Psoas muscle (tissue), 8 donors: Measurements from ENCODE around the gene FGB. TPM values are rescaled to one million over a fixed set of nuclear protein-coding genes. Genes with fewer than 3 reads are reported as not detected.

Source experiments
- ATAC-seq, 4 donors: fragments of 200-7000 bp; cut with Tn5 transposase; one replicate each; pipeline ENCODE4 v1.9.1; 2020; ENCODE audit warnings: moderate library complexity in 3 of 4, mild to moderate bottlenecking in 2 of 4
- DNase-seq, 2 donors: peaks; one replicate each; pipeline ENCODE4 v3.0.0-alpha.2; 2020
- H3K27ac ChIP-seq: fragments of 200-600 bp; one replicate; pipeline ENCODE4 v1.8.0; 2022
- H3K27me3 ChIP-seq, 3 donors: fragments of 200-600 bp in 1 of 3; one replicate each; pipeline versions ENCODE4 v1.6.1 to v1.8.0; 2013 to 2022; ENCODE audit warnings: low read length in 2 of 3, mild to moderate bottlenecking in 2 of 3, moderate library complexity in 1 of 3; ENCODE audit not compliant: insufficient read depth in 3 of 3
- H3K36me3 ChIP-seq, 2 donors: fragments of 200-600 bp in 1 of 2; one replicate each; pipeline versions ENCODE4 v1.6.1 to v1.8.0; 2013 to 2022; ENCODE audit warnings: low read depth in 1 of 2, mild to moderate bottlenecking in 1 of 2, moderate library complexity in 1 of 2; ENCODE audit not compliant: insufficient read depth in 1 of 2
- H3K4me1 ChIP-seq: fragments of 200-600 bp; one replicate; pipeline ENCODE4 v1.8.0; 2022
- H3K4me3 ChIP-seq: fragments of 200-600 bp; one replicate; pipeline ENCODE4 v1.8.0; 2022; ENCODE audit warnings: mild to moderate bottlenecking
- H3K9me3 ChIP-seq: fragments of 200-600 bp; one replicate; pipeline ENCODE4 v1.8.0; 2022
- CTCF ChIP-seq: fragments of 200-600 bp; IDR thresholded peaks from one replicate; pipeline ENCODE4 v1.8.0; 2022; ENCODE audit warnings: antibody characterized with exemption
- WGBS, 3 donors: extraction: QIAGEN DNeasy Blood & Tissue Kit; methylation state at CpG; one replicate each; pipeline versions ENCODE4 v1.1.6 to v1.1.7; 2013; 5-methylcytosine and 5-hydroxymethylcytosine counted together
- intact Hi-C, 2 donors: fragments of 100-400 bp; cut with DNase I; formaldehyde crosslinking; loops; one replicate each; pipeline versions ENCODE4 v1.11.0 to v1.14.2; 2022
- polyA plus RNA-seq, 3 donors: library from polyadenylated mRNA; stranded (reverse); fragments of 200-250 nt; gene quantifications; one replicate each; pipeline ENCODE4 v1.2.3, GENCODE V29; 2013
- total RNA-seq, 4 donors: library from RNA; stranded (reverse); fragmentation: NEBNext Ultra II Directional in 2 of 4; extraction: Animal tissue kit (Norgen Biotek cat#: 25700) in 2 of 4; gene quantifications; one replicate each; pipeline versions ENCODE4 v1.2.1 to v1.2.4, GENCODE V29; 2021 to 2023
- donor health status: healthy with polysubstance abuse.
- donor health status: DM: no; HTN: no; CAD: no; lungs with moderate emphysema.
- donor health status: Bipolar disorder and iron deficiency.
- donor health status: healthy.
- donor health status: DM: yes; HTN: yes; CAD: no.
- donor health status: DM: no; HTN: no; CAD: no.
- donor health status: DM: no; HTN: no; CAD: no.
- donor health status: DM: yes; HTN: yes; CAD: no.

FGB gene
- total and polyA plus RNA-seq, 7 donors, result 0.54 to 0.77 TPM; not detected in 5

GRCh38 chr4:154560824-154561231, 2.0 kb upstream of the FGB start:
- no peak overlapping the region for H3K4me3 ChIP-seq
- no peaks in the 10 kb centered on the region for H3K27me3 ChIP-seq
- DNase-seq, result no peak
- no peaks in the 10 kb centered on the region for H3K9me3 ChIP-seq
- H3K36me3 ChIP-seq, result no peaks in the 10 kb centered on the region
- no peak overlapping the region for H3K27ac ChIP-seq
- 82 to 84% (median 84%) methylated on average over 4 of the region's 4 CpGs for WGBS, 3 donors
- no peak for TF ChIP-seq CTCF
- no peak for ATAC-seq
- intact Hi-C loops, result no loop called here
- no peaks in the 10 kb centered on the region for H3K4me1 ChIP-seq

- no peaks in the 10 kb centered on the region for H3K4me1 ChIP-seq
- ATAC-seq, result no peak
- H3K27me3 ChIP-seq, result no peaks in the 10 kb centered on the region
- intact Hi-C loops, result no loop called here
- H3K27ac ChIP-seq, result no peak overlapping the region
- H3K4me3 ChIP-seq, result no peak overlapping the region
- H3K9me3 ChIP-seq, result no peaks in the 10 kb centered on the region
- 91 to 97% (median 91%) methylated on average over 1 of the region's 1 CpG for WGBS, 3 donors
- no peak for DNase-seq
- no peak for TF ChIP-seq CTCF
- H3K36me3 ChIP-seq, result no peaks in the 10 kb centered on the region
Observed at GRCh38 chr4:154564311-154564710, 1.5 kb downstream of the FGB start.

- TF ChIP-seq CTCF, result no peak
- ATAC-seq, result no peak
- Histone ChIP-seq H3K36me3 (no peaks in the 10 kb centered on the region), H3K9me3 (no peaks in the 10 kb centered on the region), H3K4me3 (no peak overlapping the region), H3K27ac (no peak overlapping the region), H3K4me1 (no peaks in the 10 kb centered on the region), H3K27me3 (no peaks in the 10 kb centered on the region)
- WGBS, 3 donors, result 82 to 94% (median 93%) methylated on average over 6 of the region's 6 CpGs
- intact Hi-C loops, result no loop called here
- no peak for DNase-seq
Observed at GRCh38 chr4:154565704-154566103, 2.9 kb downstream of the FGB start.

- Histone ChIP-seq H3K4me1 (no peaks in the 10 kb centered on the region), H3K36me3 (no peaks in the 10 kb centered on the region), H3K27ac (no peak overlapping the region), H3K9me3 (no peaks in the 10 kb centered on the region), H3K4me3 (no peak overlapping the region), H3K27me3 (peaks cover 0 to 4% (median 0%) of the 10 kb centered on the region in 3 donors)
- no peak for ATAC-seq
- WGBS, 3 donors, result 71 to 76% (median 73%) methylated on average over 5 of the region's 5 CpGs
- no peak for TF ChIP-seq CTCF
- intact Hi-C loops, result no loop called here
- no peak for DNase-seq
Observed at GRCh38 chr4:154566639-154567204, 3.9 kb downstream of the FGB start.

GRCh38 chr4:154569028-154569427, 6.2 kb downstream of the FGB start:
- WGBS, 3 donors, result 43 to 44% (median 43%) methylated on average over 3 of the region's 3 CpGs

More at GRCh38 chr4:154569028-154569427, 6.2 kb downstream of the FGB start:
- no peak overlapping the region for H3K4me3 ChIP-seq
- no peaks in the 10 kb centered on the region for H3K4me1 ChIP-seq
- no peak for ATAC-seq
- no peaks in the 10 kb centered on the region for H3K36me3 ChIP-seq
- no peak overlapping the region for H3K27ac ChIP-seq
- TF ChIP-seq CTCF, result no peak
- DNase-seq, result no peak
- H3K27me3 ChIP-seq, result peaks cover 0 to 5% (median 0%) of the 10 kb centered on the region in 3 donors
- intact Hi-C loops, result no loop called here
- no peaks in the 10 kb centered on the region for H3K9me3 ChIP-seq
